ENCODE data around the gene GPALPP1. TPM values are rescaled to one million over a fixed set of nuclear protein-coding genes. Genes with fewer than 3 reads are reported as not detected.
"Not testable (repeated sequence)": the region's sequence is repeated elsewhere in the genome, so short reads cannot be mapped to it uniquely, and the experiment has no call there.

Gene GPALPP1
- total RNA-seq, 1 experiment from 2014 or later = 28.2 TPM

- no peak for DNase-seq (ENCODE audit: low spot score)
Observed at GRCh38 chr13:45007225-45007624, 17.9 kb downstream of the GPALPP1 start.

- DNase-seq (ENCODE audit: low spot score) = no peak
Observed at GRCh38 chr13:45007823-45008222, 18.5 kb downstream of the GPALPP1 start.

- DNase-seq (ENCODE audit: low spot score) = no peak
Observed at GRCh38 chr13:45011198-45011597, 21.9 kb downstream of the GPALPP1 start.

GRCh38 chr13:45015300-45015699, 26.0 kb downstream of the GPALPP1 start:
- no peak for DNase-seq (ENCODE audit: low spot score)

GRCh38 chr13:45016792-45017425, 27.6 kb downstream of the GPALPP1 start:
- no peak for DNase-seq (ENCODE audit: low spot score)

GRCh38 chr13:45019981-45020380, 30.6 kb downstream of the GPALPP1 start:
- not testable (repeated sequence) for DNase-seq (ENCODE audit: low spot score)

- DNase-seq (ENCODE audit: low spot score) = no peak
Observed at GRCh38 chr13:45021250-45021649, 31.9 kb downstream of the GPALPP1 start.

- DNase-seq (ENCODE audit: low spot score) = no peak
Observed at GRCh38 chr13:45024847-45025246, 35.5 kb downstream of the GPALPP1 start.

GRCh38 chr13:45034342-45034741, 45.0 kb downstream of the GPALPP1 start:
- no peak for DNase-seq (ENCODE audit: low spot score)

GRCh38 chr13:45036206-45036605, 46.9 kb downstream of the GPALPP1 start:
- DNase-seq (ENCODE audit: low spot score) = no peak

GRCh38 chr13:45040173-45040572, 50.8 kb downstream of the GPALPP1 start:
- no peak for DNase-seq (ENCODE audit: low spot score)

- peak; percentile 36 for DNase-seq (ENCODE audit: low spot score)
Observed at GRCh38 chr13:45040622-45041021, 51.3 kb downstream of the GPALPP1 start.

- DNase-seq (ENCODE audit: low spot score) = no peak
Observed at GRCh38 chr13:45042539-45042938, 53.2 kb downstream of the GPALPP1 start.

GRCh38 chr13:45046445-45046844, 57.1 kb downstream of the GPALPP1 start:
- no peak for DNase-seq (ENCODE audit: low spot score)

- peak; percentile 95 for DNase-seq (ENCODE audit: low spot score)
Observed at GRCh38 chr13:45047394-45048310, 58.3 kb downstream of the GPALPP1 start.

GRCh38 chr13:45048890-45049407, 59.6 kb downstream of the GPALPP1 start:
- DNase-seq (ENCODE audit: low spot score) = no peak

GRCh38 chr13:45049478-45049877, 60.1 kb downstream of the GPALPP1 start:
- DNase-seq (ENCODE audit: low spot score) = no peak

- no peak for DNase-seq (ENCODE audit: low spot score)
Observed at GRCh38 chr13:45051315-45051714, 62.0 kb downstream of the GPALPP1 start.

- peak; percentile 78 for DNase-seq (ENCODE audit: low spot score)
Observed at GRCh38 chr13:45055198-45055901, 66.0 kb downstream of the GPALPP1 start.

GRCh38 chr13:45055902-45056648, 66.7 kb downstream of the GPALPP1 start:
- DNase-seq (ENCODE audit: low spot score) = peak; percentile 43

- no peak for DNase-seq (ENCODE audit: low spot score)
Observed at GRCh38 chr13:45060062-45060461, 70.7 kb downstream of the GPALPP1 start.
